ENCODE data around the gene ETV6. TPM values are rescaled to one million over a fixed set of nuclear protein-coding genes. Genes with fewer than 3 reads are reported as not detected.

ETV6 gene
- total and polyA plus RNA-seq, 9 of the 15 experiments (the other 6 are each of a cell fraction or from before 2014, with no cell fraction given) = 0.81 to 12.7 (median 4.1) TPM

DNA sequence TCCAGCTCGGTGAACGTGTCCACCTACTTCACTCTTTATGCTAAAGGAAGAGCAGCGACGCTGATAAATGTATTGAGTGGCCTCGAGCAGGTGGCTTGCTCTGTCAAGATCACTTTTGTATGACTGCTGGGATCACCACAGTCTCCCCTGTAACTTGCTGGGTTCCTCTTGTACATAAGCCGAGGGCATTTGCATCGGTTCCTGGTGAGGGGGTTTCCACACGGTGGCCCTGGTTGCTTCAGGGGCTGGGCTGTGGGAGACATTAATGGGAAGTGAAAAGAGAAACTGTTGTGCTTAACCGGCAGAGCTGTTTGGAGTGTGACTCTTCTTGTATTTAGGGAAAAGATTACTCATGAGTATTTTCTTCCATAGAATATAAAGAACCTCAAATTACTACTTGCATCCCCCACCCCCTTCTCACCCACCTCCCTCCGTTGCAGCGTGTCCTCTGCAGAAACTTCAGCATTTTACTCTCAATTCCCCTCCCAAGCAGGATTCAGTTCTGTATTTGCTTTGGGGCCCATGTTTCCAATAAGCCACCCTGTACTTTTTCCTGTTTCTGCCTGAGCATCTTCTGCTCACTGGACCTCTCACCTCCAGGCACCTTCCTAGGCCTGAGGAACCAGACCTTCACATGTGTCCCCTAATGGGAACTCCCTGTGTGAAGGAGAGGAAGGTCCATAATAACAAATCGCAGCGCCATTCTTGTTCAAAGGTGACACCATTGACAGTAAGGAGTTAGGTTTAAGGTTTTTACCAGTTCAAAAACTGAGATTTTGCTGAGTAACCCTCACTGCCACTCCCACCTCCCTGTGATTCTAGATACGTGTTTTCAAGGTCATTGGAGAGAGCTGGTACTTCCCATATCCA, 187.0 kb downstream of the ETV6 start:
- POLR2A ChIA-PET = no interaction called here
- no peaks in the 10 kb centered on the region for H3K9me3 ChIP-seq (replicated peaks; ENCODE audit: control insufficient read depth, insufficient read depth, low read depth, low read length)
- ATAC-seq = 0 out of 3 replicates have a peak, but pooled peaks have one; percentile 35
- H3K79me2 ChIP-seq (ENCODE audit: control insufficient read depth, insufficient read depth, low read length) = no peaks in the 10 kb centered on the region
- peak in 2 of 4 experiments; percentile 11 to 14 for DNase-seq (ENCODE audit: extremely low read depth in 1 of 4, low spot score in 3 of 4)
- H3K27me3 ChIP-seq (ENCODE audit: control insufficient read depth in 2 of 2, insufficient read depth in 2 of 2, low read length in 2 of 2) = no peaks in the 10 kb centered on the region
- in situ Hi-C loops (cut with MboI) = no loop called here
- WGBS (ENCODE audit: insufficient coverage, low coverage, missing lambda C conversion rate) = 52% methylated on average over 11 of the region's 14 CpGs
- no peaks in the 10 kb centered on the region for H3K36me3 ChIP-seq (ENCODE audit: control insufficient read depth, insufficient read depth, low read length)
- H3K9me1 ChIP-seq (ENCODE audit: control insufficient read depth, insufficient read depth, low read length) = no peaks in the 10 kb centered on the region
- CTCF ChIA-PET (ENCODE audit: low intra/inter-chr PET ratio) = no interaction called here
- H2AFZ ChIP-seq (ENCODE audit: low read depth, low read length) = no peak overlapping the region
- H4K20me1 ChIP-seq (replicated peaks; ENCODE audit: control insufficient read depth, insufficient read depth, low read length) = no peaks in the 10 kb centered on the region
- no TSS peak for BruUV-seq (replicated peaks)
- FAIRE-seq = peak; percentile 37
- H3K4me2 ChIP-seq (ENCODE audit: insufficient read depth, low read length) = no peak overlapping the region
- no peak overlapping the region for H3K4me3 ChIP-seq
- no peak overlapping the region for H3K27ac ChIP-seq (ENCODE audit: extremely low read depth, low read depth, low read length)
- H3K4me1 ChIP-seq (replicated peaks in 1 of 2; ENCODE audit: control insufficient read depth in 2 of 2, insufficient read depth in 2 of 2, low read length in 2 of 2) = peaks cover 3 to 43% of the 10 kb centered on the region in 2 experiments; a peak in 4 of 5 replicates
- no peak overlapping the region for H3K9ac ChIP-seq (ENCODE audit: insufficient read depth in 1 of 2, low read depth in 2 of 2, low read length in 2 of 2)
- intact Hi-C loops (cut with micrococcal nuclease) = no loop called here
- TF ChIP-seq SRF (CRISPR knock-in tag; IDR thresholded peaks at IDR 0.05) = peak in 1 of 2 experiments; percentile 25; a peak in 1 of 4 replicates
- TF ChIP-seq SOX6 (IDR thresholded peaks at IDR 0.05) = no peak
- no peak for TF ChIP-seq ZNF75A (CRISPR knock-in tag; IDR thresholded peaks at IDR 0.05)
- TF ChIP-seq, protein P1, sequence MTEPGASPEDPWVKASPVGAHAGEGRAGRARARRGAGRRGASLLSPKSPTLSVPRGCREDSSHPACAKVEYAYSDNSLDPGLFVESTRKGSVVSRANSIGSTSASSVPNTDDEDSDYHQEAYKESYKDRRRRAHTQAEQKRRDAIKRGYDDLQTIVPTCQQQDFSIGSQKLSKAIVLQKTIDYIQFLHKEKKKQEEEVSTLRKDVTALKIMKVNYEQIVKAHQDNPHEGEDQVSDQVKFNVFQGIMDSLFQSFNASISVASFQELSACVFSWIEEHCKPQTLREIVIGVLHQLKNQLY (CRISPR knock-in tag; conservative IDR thresholded peaks at IDR 0.05) = no peak
- peak; percentile 89 for TF ChIP-seq NFE2 (IDR thresholded peaks at IDR 0.05; ENCODE audit: low read depth)
- peak; percentile 21 to 42; a peak in 2 of 4 replicates for TF ChIP-seq KDM1A (IDR thresholded peaks at IDR 0.05)
- TF ChIP-seq ARHGAP35 (IDR thresholded peaks at IDR 0.05; ENCODE audit: partially characterized antibody) = no peak
- TF ChIP-seq SETDB1 (IDR thresholded peaks at IDR 0.05; ENCODE audit: low read length) = no peak
- peak in 1 of 2 experiments; percentile 87; a peak in 2 of 4 replicates for TF ChIP-seq RCOR1 (IDR thresholded peaks at IDR 0.05; ENCODE audit: borderline replicate concordance in 1 of 2, low read depth in 2 of 2, low read length in 2 of 2)
- TF ChIP-seq, protein P2, sequence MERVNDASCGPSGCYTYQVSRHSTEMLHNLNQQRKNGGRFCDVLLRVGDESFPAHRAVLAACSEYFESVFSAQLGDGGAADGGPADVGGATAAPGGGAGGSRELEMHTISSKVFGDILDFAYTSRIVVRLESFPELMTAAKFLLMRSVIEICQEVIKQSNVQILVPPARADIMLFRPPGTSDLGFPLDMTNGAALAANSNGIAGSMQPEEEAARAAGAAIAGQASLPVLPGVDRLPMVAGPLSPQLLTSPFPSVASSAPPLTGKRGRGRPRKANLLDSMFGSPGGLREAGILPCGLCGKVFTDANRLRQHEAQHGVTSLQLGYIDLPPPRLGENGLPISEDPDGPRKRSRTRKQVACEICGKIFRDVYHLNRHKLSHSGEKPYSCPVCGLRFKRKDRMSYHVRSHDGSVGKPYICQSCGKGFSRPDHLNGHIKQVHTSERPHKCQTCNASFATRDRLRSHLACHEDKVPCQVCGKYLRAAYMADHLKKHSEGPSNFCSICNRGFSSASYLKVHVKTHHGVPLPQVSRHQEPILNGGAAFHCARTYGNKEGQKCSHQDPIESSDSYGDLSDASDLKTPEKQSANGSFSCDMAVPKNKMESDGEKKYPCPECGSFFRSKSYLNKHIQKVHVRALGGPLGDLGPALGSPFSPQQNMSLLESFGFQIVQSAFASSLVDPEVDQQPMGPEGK (CRISPR knock-in tag; IDR thresholded peaks at IDR 0.05; ENCODE audit: borderline replicate concordance) = no peak
- no peak for TF ChIP-seq DMBX1 (CRISPR knock-in tag; IDR thresholded peaks at IDR 0.05; ENCODE audit: borderline replicate concordance)
- TF ChIP-seq ZBED1 (IDR thresholded peaks at IDR 0.05) = no peak
- TF ChIP-seq POLR2B (IDR thresholded peaks at IDR 0.05; ENCODE audit: low read depth, partially characterized antibody) = no peak
- no peak for TF ChIP-seq MED1 (CRISPR knock-in tag; IDR thresholded peaks at IDR 0.05; ENCODE audit: borderline replicate concordance)
- 0 out of 2 replicates have a peak, but pooled peaks have one; percentile 19 for TF ChIP-seq EP300 (IDR thresholded peaks at IDR 0.05; ENCODE audit: low read length)
- TF ChIP-seq ARID2 (IDR thresholded peaks at IDR 0.05) = no peak
- no peak for TF ChIP-seq PURB (CRISPR knock-in tag; IDR thresholded peaks at IDR 0.05; ENCODE audit: low read depth)
- no peak for TF ChIP-seq ZNF143 (CRISPR knock-in tag; IDR thresholded peaks at IDR 0.05)
- TF ChIP-seq CTBP1 (IDR thresholded peaks at IDR 0.05; ENCODE audit: borderline replicate concordance) = peak; percentile 69; the same call in 1 of the 2 replicates
- no peak for TF ChIP-seq SRSF7 (optimal IDR thresholded peaks at IDR 0.05; ENCODE audit: low read depth, low read length)
- no peak for TF ChIP-seq TBL1XR1 (IDR thresholded peaks at IDR 0.05; ENCODE audit: low read length in 2 of 2)
- no peak for TF ChIP-seq ZNF764 (CRISPR knock-in tag; IDR thresholded peaks at IDR 0.05; ENCODE audit: low read depth)
